Measurements from ENCODE around the gene MYOM3.

The MYOM3 gene

DNA sequence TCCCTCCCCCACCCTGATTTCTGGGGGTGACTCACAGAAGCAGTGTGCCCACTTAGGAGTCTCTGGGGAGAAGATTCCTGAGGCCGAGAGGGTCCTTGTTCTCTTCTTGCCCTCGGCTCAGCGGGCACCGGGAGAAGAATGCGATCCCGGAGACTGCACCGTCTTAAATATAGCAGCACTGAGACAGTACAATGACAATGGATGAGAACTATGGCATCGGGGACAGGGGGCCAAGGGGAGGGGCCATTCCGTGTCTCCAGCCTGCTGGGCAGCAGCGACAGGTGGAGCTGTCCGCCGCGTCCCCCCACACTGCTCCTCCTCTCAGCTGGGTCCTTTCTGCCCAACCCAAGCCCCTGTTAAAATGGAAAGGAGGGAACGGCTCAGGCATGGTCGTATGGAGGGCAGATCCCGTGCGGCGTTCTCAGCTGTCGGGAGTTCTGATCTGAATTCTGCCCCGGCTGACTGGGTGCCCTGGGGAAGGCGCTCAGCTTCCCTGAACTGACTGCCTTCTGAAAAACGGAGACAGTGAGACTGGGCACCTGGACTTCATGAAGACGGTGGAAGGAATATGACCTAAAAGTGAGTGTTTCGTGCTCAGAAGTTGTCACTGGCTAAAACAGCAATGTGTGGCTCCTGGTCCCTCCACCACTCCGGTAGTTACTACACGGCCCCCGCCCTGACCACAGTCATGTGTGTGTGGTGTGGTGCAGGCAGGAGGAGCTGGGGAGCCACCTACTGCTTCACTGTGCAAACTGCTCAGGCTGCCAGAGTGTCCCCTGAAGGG, at the start of gene MYOM3:
Gene MYOM3 (minus strand): TSS at position 140 of the 784 bp plus-strand sequence. CDS start 3,499 bp downstream, outside the sequence.
- DNase-seq (ENCODE audit: low read depth) = peak; percentile 73

- no peak for DNase-seq (ENCODE audit: low read depth)
Measured at GRCh38 chr1:24161270-24161669, 49.3 kb upstream of the MYOM3 start.

DNA sequence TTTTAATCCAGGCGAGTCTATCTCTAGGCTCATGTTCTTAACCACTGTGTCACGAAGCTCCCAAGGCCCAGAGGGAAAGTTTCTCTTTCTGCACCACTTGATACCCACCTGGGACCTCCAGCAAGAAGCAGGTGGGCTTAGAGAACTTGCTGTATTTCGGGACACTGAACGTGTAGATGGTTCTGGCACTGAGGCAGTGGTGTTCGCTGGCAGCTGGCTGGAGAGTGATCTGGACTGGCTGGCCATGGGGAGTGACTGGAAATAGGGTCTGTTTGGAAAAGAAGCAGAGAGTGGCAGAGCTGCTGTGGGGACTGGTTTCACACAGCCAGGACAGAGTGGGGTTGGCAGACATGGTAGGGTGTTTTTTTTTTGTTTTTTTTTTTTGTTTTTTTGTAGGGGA, 47.4 kb upstream of the MYOM3 start:
- DNase-seq (ENCODE audit: low read depth) = no peak

DNA sequence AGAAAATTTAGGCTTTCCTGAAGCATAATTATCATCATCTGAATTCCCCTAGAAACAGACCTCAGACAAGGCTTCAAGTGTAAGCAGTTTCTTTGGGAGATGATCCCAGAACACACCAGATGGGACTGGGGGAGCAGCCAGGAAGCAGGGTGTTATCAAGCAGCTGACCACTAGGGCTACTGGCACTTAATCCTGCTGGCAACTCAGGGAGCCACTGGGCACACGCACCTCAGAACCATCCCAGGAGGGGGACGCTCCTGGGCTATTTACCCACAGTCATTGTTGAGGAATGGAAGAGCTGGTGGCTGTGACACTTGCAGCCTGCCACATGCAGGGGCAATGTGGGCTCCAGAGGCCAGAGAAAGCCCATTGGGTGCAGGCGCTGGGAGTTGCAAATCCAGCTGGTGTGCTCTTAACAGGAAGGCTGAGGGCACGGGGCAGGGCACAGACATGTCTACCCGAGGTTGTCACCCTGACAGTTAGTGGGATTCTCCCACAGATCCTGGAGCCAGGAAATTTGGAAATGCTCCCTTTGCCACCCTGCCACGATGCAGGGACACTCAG, 46.1 kb upstream of the MYOM3 start:
- no peak for DNase-seq (ENCODE audit: low read depth)

GRCh38 chr1:24156542-24157260, 44.8 kb upstream of the MYOM3 start:
- no peak for DNase-seq (ENCODE audit: low read depth)

- DNase-seq (ENCODE audit: low read depth) = no peak
Measured at GRCh38 chr1:24155011-24155782, 43.3 kb upstream of the MYOM3 start.

DNA sequence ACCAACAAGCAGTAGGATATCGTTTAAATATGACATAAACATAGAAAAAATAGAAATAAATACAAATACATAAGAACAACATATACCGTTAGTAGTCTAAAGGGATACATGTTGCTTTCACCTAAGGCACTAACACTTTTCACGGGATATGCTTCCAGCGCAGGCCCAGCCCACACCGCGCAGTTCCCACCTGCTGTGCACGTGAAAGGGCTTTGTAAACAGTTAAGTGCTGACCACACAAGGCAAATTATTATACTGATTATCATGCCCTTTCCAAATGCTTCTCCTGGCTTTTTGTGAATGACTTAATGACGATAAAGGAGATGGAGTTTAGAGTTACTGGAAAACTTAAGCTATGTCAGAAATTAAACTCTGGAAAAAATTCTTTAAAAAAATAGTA, 42.3 kb upstream of the MYOM3 start:
- no peak for DNase-seq (ENCODE audit: low read depth)

- no peak for DNase-seq (ENCODE audit: low read depth)
Measured at GRCh38 chr1:24152631-24153494, 40.9 kb upstream of the MYOM3 start.

- DNase-seq (ENCODE audit: low read depth) = no peak
Measured at GRCh38 chr1:24151175-24151533, 39.2 kb upstream of the MYOM3 start.

DNA sequence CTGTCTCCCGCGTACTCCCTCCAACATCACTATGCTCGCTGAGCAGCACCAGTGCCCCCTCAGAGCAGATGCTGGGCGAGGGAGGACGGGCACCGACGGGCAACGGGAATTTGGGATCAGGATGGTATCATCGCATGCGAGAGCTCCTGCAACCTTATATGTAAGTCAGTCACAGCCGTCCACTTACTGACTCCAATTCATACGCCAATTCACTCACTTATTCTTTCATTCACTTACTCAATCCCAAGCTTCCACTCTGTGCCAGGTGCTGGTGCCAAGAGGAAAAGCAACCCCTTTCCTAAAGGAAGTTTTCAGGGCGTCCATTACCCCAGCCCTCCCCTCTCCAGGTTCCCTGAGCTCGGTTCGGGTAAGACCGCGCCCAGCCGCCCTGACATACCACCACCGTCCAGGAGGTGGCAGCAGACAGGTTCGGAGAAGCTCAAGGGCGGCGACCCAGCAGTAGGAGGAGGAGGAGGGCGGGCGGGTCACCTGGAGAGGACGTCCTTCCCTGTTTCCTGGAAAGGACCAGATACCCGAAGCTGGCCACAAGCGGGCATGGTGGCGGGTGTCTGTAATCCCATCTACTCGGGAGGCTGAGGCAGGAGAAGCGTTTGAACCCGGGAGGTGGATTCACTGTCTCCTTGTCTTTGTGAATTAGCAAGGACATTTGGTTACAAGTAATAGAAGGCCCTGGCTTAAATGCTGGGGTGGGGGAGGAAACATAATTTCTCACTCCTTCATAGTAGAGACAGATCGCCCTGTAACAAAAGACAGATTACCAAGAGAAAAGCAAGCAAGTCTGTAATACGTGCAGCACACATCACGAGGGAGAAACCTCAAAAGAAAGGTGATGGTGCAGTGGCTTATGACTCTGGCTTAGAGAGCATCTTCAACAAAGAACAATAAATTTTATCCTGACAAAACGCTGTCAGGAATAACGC, 38.6 kb upstream of the MYOM3 start:
- DNase-seq (ENCODE audit: low read depth) = peak; percentile 63

DNA sequence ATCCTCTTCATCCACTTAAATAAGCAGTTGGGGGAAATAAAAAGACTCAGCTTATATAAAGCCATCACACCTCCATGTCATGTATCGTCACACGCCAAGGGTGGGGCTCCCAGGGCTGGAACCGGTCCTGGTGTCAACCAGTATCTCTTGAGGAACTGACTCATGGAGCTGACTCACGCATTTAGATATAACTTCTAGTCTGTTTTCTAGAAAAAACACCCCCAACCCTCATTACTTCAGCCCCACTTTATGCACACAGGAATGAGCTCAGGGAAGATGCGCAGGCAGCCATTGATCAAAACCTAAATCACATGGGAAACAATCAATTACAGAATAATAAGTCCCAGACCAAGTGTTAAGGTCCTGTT, 37.9 kb upstream of the MYOM3 start:
- DNase-seq (ENCODE audit: low read depth) = peak; percentile 64

GRCh38 chr1:24147816-24148215, 35.9 kb upstream of the MYOM3 start:
- no peak for DNase-seq (ENCODE audit: low read depth)

DNA sequence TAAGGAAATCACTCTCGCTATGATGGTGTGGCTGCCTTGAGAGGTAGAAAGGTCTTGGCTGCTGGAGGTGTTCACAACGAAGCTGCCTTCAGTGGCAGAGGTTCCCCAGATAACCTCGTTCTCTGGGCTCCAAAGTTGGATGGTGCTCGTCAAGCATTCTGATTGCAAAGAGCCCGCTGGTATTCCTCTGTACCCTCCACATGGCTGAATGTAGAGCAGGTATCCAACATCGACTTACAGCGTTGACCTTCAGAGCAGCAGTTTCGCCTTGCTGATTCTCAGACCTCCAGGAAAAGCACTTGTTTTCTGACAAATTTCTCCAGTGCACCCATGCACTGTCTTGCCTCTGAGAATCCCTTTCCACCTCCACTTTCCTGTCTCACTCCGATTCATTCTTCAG, 35.3 kb upstream of the MYOM3 start:
- DNase-seq (ENCODE audit: low read depth) = no peak

DNA sequence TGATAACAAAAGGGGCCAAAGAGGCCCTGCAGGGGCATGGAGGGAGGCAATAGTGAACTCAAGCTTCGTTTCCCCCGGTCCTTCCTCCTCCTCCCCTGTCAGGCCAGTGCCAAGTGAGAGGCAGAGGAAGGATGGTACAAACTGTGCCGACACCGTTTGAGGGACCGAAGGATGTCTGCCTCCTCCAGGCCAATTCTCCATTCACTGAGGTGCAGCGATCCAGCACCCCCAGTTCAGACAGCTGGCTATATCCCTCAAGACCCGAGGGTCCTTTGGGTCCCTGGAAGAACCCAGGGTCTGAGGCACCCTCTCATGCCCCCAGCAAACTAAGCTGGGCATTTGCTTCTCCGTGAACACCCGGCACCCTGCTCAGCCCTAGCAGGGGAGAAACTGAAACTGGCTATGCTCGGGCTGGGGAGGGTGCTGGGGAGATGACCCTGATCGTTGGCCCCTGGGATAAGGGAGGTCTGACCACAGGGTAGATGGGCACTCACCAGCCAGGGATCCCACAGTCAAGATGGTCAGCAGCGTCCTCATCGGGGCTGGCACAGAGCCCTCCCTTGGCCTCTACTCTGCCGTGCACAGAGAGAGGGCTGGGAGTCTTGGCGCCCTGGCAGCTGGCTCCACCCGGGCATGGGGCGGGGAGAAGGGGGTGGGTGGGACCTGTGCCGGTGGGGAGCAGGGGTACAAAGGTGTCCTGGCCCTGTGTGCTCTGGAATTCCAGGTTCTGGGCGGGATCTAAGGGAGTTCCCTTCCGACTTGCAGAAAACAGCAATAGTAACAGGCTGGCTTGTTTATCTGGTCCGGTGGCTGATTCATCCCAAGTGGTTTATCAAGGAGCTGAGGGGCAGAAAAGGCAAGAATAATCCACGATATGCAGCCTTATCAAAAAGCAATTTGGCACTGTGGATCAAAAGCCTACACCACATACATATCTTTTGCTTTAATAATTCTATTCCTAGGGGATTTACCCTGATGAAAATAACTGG, 30.9 kb upstream of the MYOM3 start, which contains the start of gene IL22RA1:
Gene IL22RA1 (minus strand): TSS at position 595 of the 989 bp plus-strand sequence. CDS start 58 bp downstream, at position 537.
- peak; percentile 72 for DNase-seq (ENCODE audit: low read depth)

GRCh38 chr1:24141311-24141997, 29.5 kb upstream of the MYOM3 start:
- DNase-seq (ENCODE audit: low read depth) = peak; percentile 66

DNA sequence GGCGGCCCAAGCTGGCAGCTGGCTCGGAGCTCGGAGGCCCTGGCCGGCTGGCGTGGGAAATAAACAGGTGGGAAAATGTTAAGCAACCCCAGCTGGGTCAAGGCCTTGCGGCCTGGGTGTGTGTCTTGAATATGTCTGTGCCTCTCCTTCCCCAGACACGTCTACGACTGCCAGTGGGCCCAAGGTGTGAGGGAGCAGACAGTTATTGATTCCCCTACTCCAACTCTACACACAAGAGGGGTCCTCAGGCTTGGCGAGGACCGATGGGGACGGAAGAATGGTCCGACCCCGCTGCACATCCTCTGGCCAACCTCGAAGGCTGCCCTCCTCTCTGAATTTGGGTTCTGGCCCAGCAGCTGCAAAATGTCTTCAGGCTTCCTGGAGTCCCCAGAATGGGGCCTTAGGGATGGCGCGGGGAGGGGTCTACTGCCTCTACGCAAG, 28.8 kb upstream of the MYOM3 start:
- no peak for DNase-seq (ENCODE audit: low read depth)

- no peak for DNase-seq (ENCODE audit: low read depth)
Measured at GRCh38 chr1:24139841-24140425, 28.0 kb upstream of the MYOM3 start.

DNA sequence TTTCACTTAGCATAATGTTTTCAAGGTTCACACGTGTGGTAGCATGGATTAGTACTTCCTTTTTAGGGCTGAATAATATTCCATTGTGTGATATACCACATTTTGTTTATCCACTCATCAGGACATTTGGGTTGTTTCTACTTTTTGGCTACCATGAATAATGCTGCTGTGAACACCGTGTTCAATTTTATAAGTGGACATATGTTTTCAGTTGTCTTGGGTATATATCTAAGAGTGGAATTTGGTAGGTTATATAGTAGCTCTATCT, 27.2 kb upstream of the MYOM3 start:
- DNase-seq (ENCODE audit: low read depth) = no peak
